HepG2 (cell line): ENCODE data around the gene PRADC1. TPM values are rescaled to one million over a fixed set of nuclear protein-coding genes. Genes with fewer than 3 reads are reported as not detected.

Source experiments
- BRD4 ChIP-seq: sonication (generic); formaldehyde crosslinking; IDR thresholded peaks from 2 replicates; pipeline ENCODE4 v1.4.0; 2020; ENCODE audit warnings: missing genetic modification reagents
- HIVEP1 ChIP-seq: sonication (generic); formaldehyde crosslinking; IDR thresholded peaks from 2 replicates; pipeline ENCODE4 v1.4.0; 2020; ENCODE audit warnings: mild to moderate bottlenecking, missing genetic modification reagents
- HMG20A ChIP-seq: IDR thresholded peaks from 2 replicates; pipeline ENCODE4 v1.6.1; 2016; ENCODE audit warnings: borderline replicate concordance
- HNF4A ChIP-seq: sonication (generic); formaldehyde crosslinking; IDR thresholded peaks from 2 replicates; pipeline ENCODE4 v1.4.0; 2020; ENCODE audit warnings: missing genetic modification reagents
- MED1 ChIP-seq: sonication (generic); formaldehyde crosslinking; IDR thresholded peaks from 2 replicates; pipeline ENCODE4 v1.4.0; 2020; ENCODE audit warnings: missing genetic modification reagents
- MED13 ChIP-seq: sonication (generic); formaldehyde crosslinking; IDR thresholded peaks from 2 replicates; pipeline ENCODE4 v1.5.0; 2020; ENCODE audit warnings: missing genetic modification reagents
- POGK ChIP-seq: sonication (generic); formaldehyde crosslinking; conservative IDR thresholded peaks from 2 replicates; pipeline ENCODE4 v1.8.0; 2022; ENCODE audit warnings: mild to moderate bottlenecking, moderate library complexity, missing genetic modification reagents
- RAD21 ChIP-seq: fragments of 450-650 bp; formaldehyde crosslinking; IDR thresholded peaks from 2 replicates; pipeline ENCODE4 v1.5.0; 2020; ENCODE audit warnings: mild to moderate bottlenecking
- REL ChIP-seq: sonication (generic); formaldehyde crosslinking; conservative IDR thresholded peaks from 2 replicates; pipeline ENCODE4 v1.8.0; 2022; ENCODE audit warnings: mild to moderate bottlenecking, missing genetic modification reagents, moderate library complexity
- SRF ChIP-seq: IDR thresholded peaks from 2 replicates; pipeline ENCODE4 v1.6.1; 2011; ENCODE audit warnings: mild to moderate bottlenecking, low read depth, low read length, moderate library complexity
- TEAD3 ChIP-seq: optimal IDR thresholded peaks from 2 replicates; pipeline ENCODE3; 2016; ENCODE audit warnings: borderline replicate concordance
- TSC22D2 ChIP-seq: sonication (generic); formaldehyde crosslinking; IDR thresholded peaks from 2 replicates; pipeline ENCODE4 v1.5.1; 2020; ENCODE audit warnings: missing genetic modification reagents, mild to moderate bottlenecking, borderline replicate concordance
- ZNF124 ChIP-seq: sonication (generic); formaldehyde crosslinking; IDR thresholded peaks from 2 replicates; pipeline ENCODE4 v1.4.0; 2020; ENCODE audit warnings: missing genetic modification reagents
- ZNF383 ChIP-seq: sonication (generic); formaldehyde crosslinking; IDR thresholded peaks from 2 replicates; pipeline ENCODE4 v1.4.0; 2020; ENCODE audit warnings: missing genetic modification reagents, mild to moderate bottlenecking, borderline replicate concordance
- ZNF557 ChIP-seq: sonication (generic); formaldehyde crosslinking; IDR thresholded peaks from 2 replicates; pipeline ENCODE4 v1.4.0; 2020; ENCODE audit warnings: missing genetic modification reagents
- ZNF709 ChIP-seq: sonication (generic); formaldehyde crosslinking; IDR thresholded peaks from 2 replicates; pipeline ENCODE4 v1.5.0; 2020; ENCODE audit warnings: mild to moderate bottlenecking, missing genetic modification reagents
- ZNF775 ChIP-seq: sonication (generic); formaldehyde crosslinking; IDR thresholded peaks from 2 replicates; pipeline ENCODE4 v1.4.0; 2020; ENCODE audit warnings: missing genetic modification reagents, mild to moderate bottlenecking, moderate library complexity, borderline replicate concordance
- ZNF781 ChIP-seq: sonication (generic); formaldehyde crosslinking; IDR thresholded peaks from 2 replicates; pipeline ENCODE4 v1.5.1; 2020; ENCODE audit warnings: borderline replicate concordance, mild to moderate bottlenecking, missing genetic modification reagents; ENCODE audit errors: not compliant biosample characterization
- polyA plus RNA-seq, 8 experiments: library from polyadenylated mRNA; depleted of rRNA in 3 of 8; stranded (reverse) in 7 of 8; unstranded in 1 of 8; fragments of >200 nt; fragmentation: Illumina TruSeq in 4 of 8; extraction: Trizol in 4 of 8; gene quantifications; 2 replicates each; pipeline versions ENCODE4 v1.2.1 to v1.2.3, GENCODE V29; 2011 to 2016; ENCODE audit warnings: low read depth in 4 of 8, missing spikeins in 1 of 8, mixed read lengths in 1 of 8; ENCODE audit not compliant: insufficient read depth in 1 of 8
- total RNA-seq, 5 experiments: library from RNA; depleted of rRNA; stranded (reverse); fragments of >200 nt; fragmentation: Illumina TruSeq; extraction: Trizol; gene quantifications; 2 replicates each; pipeline ENCODE4 v1.2.3, GENCODE V29; 2016; ENCODE audit warnings: low read depth in 1 of 5
- TF ChIP-seq, protein P1 (sequence below): sonication (generic); formaldehyde crosslinking; IDR thresholded peaks from 2 replicates; pipeline ENCODE4 v1.5.0; 2020; ENCODE audit warnings: missing genetic modification reagents
- TF ChIP-seq, protein P2 (sequence below): sonication (generic); formaldehyde crosslinking; IDR thresholded peaks from 2 replicates; pipeline ENCODE4 v1.5.0; 2020; ENCODE audit warnings: mild to moderate bottlenecking, missing genetic modification reagents, moderate library complexity
- TF ChIP-seq, protein P3 (sequence below): sonication (generic); formaldehyde crosslinking; IDR thresholded peaks from 2 replicates; pipeline ENCODE4 v1.4.0; 2020; ENCODE audit warnings: missing genetic modification reagents, mild to moderate bottlenecking, borderline replicate concordance

PRADC1 gene
- total and polyA plus RNA-seq, 2 of the 13 experiments (the other 11 are each of a cell fraction or from before 2014, with no cell fraction given), result 12.1 to 37.2 TPM

GRCh38 chr2:73233154-73233931, at the start of gene PRADC1 (continued):
- 0 out of 2 replicates have a peak, but pooled peaks have one; percentile 17 for TF ChIP-seq MED13 (CRISPR knock-in tag)
- peak; percentile 90 for TF ChIP-seq POGK
- TF ChIP-seq TSC22D2 (CRISPR knock-in tag), result peak; percentile 92
- TF ChIP-seq REL (CRISPR knock-in tag), result peak; percentile 80; the same call in 1 of the 2 replicates
- peak; percentile 82 for TF ChIP-seq BRD4 (CRISPR knock-in tag)
- peak; percentile 87 for TF ChIP-seq HIVEP1 (CRISPR knock-in tag)
- peak; percentile 92 for TF ChIP-seq ZNF124 (CRISPR knock-in tag)
- 0 out of 2 replicates have a peak, but pooled peaks have one; percentile 3 for TF ChIP-seq SRF
- TF ChIP-seq, protein P1, sequence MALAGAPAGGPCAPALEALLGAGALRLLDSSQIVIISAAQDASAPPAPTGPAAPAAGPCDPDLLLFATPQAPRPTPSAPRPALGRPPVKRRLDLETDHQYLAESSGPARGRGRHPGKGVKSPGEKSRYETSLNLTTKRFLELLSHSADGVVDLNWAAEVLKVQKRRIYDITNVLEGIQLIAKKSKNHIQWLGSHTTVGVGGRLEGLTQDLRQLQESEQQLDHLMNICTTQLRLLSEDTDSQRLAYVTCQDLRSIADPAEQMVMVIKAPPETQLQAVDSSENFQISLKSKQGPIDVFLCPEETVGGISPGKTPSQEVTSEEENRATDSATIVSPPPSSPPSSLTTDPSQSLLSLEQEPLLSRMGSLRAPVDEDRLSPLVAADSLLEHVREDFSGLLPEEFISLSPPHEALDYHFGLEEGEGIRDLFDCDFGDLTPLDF, result peak; percentile 77; the same call in 1 of the 2 replicates
- peak; percentile 73; the same call in 1 of the 2 replicates for TF ChIP-seq ZNF383
- TF ChIP-seq RAD21 (CRISPR knock-in tag), result 0 out of 2 replicates have a peak, but pooled peaks have one; percentile 25
- peak; percentile 21; the same call in 1 of the 2 replicates for TF ChIP-seq ZNF775 (CRISPR knock-in tag)
- TF ChIP-seq, protein P2, sequence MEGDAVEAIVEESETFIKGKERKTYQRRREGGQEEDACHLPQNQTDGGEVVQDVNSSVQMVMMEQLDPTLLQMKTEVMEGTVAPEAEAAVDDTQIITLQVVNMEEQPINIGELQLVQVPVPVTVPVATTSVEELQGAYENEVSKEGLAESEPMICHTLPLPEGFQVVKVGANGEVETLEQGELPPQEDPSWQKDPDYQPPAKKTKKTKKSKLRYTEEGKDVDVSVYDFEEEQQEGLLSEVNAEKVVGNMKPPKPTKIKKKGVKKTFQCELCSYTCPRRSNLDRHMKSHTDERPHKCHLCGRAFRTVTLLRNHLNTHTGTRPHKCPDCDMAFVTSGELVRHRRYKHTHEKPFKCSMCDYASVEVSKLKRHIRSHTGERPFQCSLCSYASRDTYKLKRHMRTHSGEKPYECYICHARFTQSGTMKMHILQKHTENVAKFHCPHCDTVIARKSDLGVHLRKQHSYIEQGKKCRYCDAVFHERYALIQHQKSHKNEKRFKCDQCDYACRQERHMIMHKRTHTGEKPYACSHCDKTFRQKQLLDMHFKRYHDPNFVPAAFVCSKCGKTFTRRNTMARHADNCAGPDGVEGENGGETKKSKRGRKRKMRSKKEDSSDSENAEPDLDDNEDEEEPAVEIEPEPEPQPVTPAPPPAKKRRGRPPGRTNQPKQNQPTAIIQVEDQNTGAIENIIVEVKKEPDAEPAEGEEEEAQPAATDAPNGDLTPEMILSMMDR (CRISPR knock-in tag), result peak; percentile 27; the same call in 1 of the 2 replicates
- 0 out of 2 replicates have a peak, but pooled peaks have one; percentile 8 for TF ChIP-seq HNF4A (CRISPR knock-in tag)
- no peak; the same call in 1 of the 2 replicates for TF ChIP-seq HMG20A (CRISPR knock-in tag)
- peak; percentile 44 for TF ChIP-seq MED1 (CRISPR knock-in tag)
- peak; percentile 72 for TF ChIP-seq ZNF781 (CRISPR knock-in tag)
- TF ChIP-seq, protein P3, sequence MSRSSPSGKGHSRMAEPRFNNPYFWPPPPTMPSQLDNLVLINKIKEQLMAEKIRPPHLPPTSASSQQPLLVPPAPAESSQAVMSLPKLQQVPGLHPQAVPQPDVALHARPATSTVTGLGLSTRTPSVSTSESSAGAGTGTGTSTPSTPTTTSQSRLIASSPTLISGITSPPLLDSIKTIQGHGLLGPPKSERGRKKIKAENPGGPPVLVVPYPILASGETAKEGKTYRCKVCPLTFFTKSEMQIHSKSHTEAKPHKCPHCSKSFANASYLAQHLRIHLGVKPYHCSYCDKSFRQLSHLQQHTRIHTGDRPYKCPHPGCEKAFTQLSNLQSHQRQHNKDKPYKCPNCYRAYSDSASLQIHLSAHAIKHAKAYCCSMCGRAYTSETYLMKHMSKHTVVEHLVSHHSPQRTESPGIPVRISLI (CRISPR knock-in tag), result 0 out of 2 replicates have a peak, but pooled peaks have one; percentile 6
- no peak for TF ChIP-seq ZNF557 (CRISPR knock-in tag)
- TF ChIP-seq TEAD3 (CRISPR knock-in tag), result peak; percentile 67
- TF ChIP-seq ZNF709, result peak; percentile 82
